Smooth muscle cell (in vitro differentiated cells): ENCODE measurements around the gene BEAN1. TPM values are rescaled to one million over a fixed set of nuclear protein-coding genes. Genes with fewer than 3 reads are reported as not detected.

Experiments used
- DNase-seq: peaks from one replicate; lab custom pipeline; 2025; ENCODE audit not compliant: unreplicated experiment; lab: John Stamatoyannopoulos, UW
- H2AFZ ChIP-seq: fragments of 200-600 bp; sonication (generic); 2 replicates; pipeline ENCODE4 v1.6.0; 2016; ENCODE audit warnings: antibody characterized with exemption, low read depth, mild to moderate bottlenecking
- H3F3A ChIP-seq: fragments of 200-600 bp; sonication (generic); 2 replicates; pipeline ENCODE4 v1.6.0; 2017; ENCODE audit warnings: antibody characterized with exemption, low read depth
- H3K27ac ChIP-seq: fragments of 200-600 bp; sonication (generic); 2 replicates; pipeline ENCODE4 v1.5.1; 2016; ENCODE audit warnings: low read depth, mild to moderate bottlenecking
- H3K27me3 ChIP-seq: fragments of 200-600 bp; sonication (generic); 2 replicates; pipeline ENCODE4 v1.6.1; 2016; ENCODE audit warnings: low read depth, mild to moderate bottlenecking
- H3K36me3 ChIP-seq: fragments of 200-600 bp; sonication (generic); 2 replicates; pipeline ENCODE4 v1.5.1; 2016; ENCODE audit warnings: low read depth
- H3K4me1 ChIP-seq: fragments of 200-600 bp; sonication (generic); 2 replicates; pipeline ENCODE4 v1.5.1; 2016; ENCODE audit warnings: low read depth
- H3K4me2 ChIP-seq: fragments of 200-600 bp; sonication (generic); 2 replicates; pipeline ENCODE4 v1.6.0; 2016; ENCODE audit warnings: mild to moderate bottlenecking
- H3K4me3 ChIP-seq: fragments of 200-600 bp; sonication (generic); 2 replicates; pipeline ENCODE4 v1.5.1; 2016; ENCODE audit warnings: mild to moderate bottlenecking
- H3K79me2 ChIP-seq: fragments of 200-600 bp; sonication (generic); 2 replicates; pipeline ENCODE4 v1.6.0; 2016; ENCODE audit warnings: low read depth, mild to moderate bottlenecking
- H3K9ac ChIP-seq: fragments of 200-600 bp; sonication (generic); 2 replicates; pipeline ENCODE4 v1.6.0; 2016; ENCODE audit warnings: low read depth
- H3K9me3 ChIP-seq: fragments of 200-600 bp; sonication (generic); replicated peaks from 2 replicates; pipeline ENCODE4 v1.5.1; 2016; ENCODE audit warnings: low read depth
- H4K20me1 ChIP-seq: fragments of 200-600 bp; sonication (generic); 2 replicates; pipeline ENCODE4 v1.6.0; 2016; ENCODE audit warnings: low read depth
- CTCF ChIP-seq: fragments of 200-600 bp; sonication (generic); IDR thresholded peaks from 2 replicates; pipeline ENCODE4 v1.5.1; 2017; ENCODE audit warnings: borderline replicate concordance, mild to moderate bottlenecking, antibody characterized with exemption; ENCODE audit not compliant: insufficient read depth, poor library complexity, severe bottlenecking
- WGBS: methylation state at CpG from one replicate; pipeline ENCODE4 v1.1.7; 2016; ENCODE audit warnings: low lambda C conversion rate; 5-methylcytosine and 5-hydroxymethylcytosine counted together
- polyA plus RNA-seq: library from polyadenylated mRNA; unstranded; fragments of >200 nt; fragmentation: Nextera tagmentation; extraction: Ambion mirVana; gene quantifications from 2 replicates; pipeline ENCODE4 v1.2.1, GENCODE V29; 2016
- total RNA-seq: library from RNA; depleted of rRNA; stranded (reverse); fragments of >200 nt; gene quantifications from 2 replicates; pipeline ENCODE4 v1.2.3, GENCODE V29; 2014

Gene BEAN1
- total and polyA plus RNA-seq, 2 experiments from 2014 or later = 0.94 to 4.9 TPM

DNA sequence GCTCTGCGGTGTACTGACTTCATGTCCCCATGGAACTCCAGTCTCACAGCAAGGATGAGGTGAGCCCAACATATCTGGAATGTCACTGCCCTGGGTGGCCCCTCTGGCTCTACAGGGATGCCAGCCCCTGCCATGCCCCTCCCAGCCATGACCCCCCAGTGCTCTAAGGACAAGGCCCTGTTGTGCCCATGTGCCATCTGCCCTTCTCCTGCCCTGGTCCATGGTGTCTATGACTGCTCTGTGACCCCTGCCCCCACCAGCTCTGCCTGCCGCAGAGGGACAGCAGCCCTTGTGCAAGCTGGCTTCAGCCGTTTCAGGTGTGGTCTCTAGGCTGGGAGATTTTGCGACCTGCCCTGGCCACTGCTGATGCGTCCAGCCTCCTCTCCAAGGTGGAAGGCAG, 82.5 kb downstream of the BEAN1 start:
- no peaks in the 10 kb centered on the region for H4K20me1 ChIP-seq
- H3K4me2 ChIP-seq = no peak overlapping the region
- no peak for DNase-seq
- WGBS = 97% methylated on average over 5 of the region's 5 CpGs
- no peaks in the 10 kb centered on the region for H3K79me2 ChIP-seq
- H3K9ac ChIP-seq = no peak overlapping the region
- H3K27ac ChIP-seq = no peak overlapping the region
- H3K27me3 ChIP-seq = no peaks in the 10 kb centered on the region
- no peak overlapping the region for H3K4me3 ChIP-seq
- H3K9me3 ChIP-seq = no peaks in the 10 kb centered on the region
- no peak overlapping the region for H2AFZ ChIP-seq
- H3K4me1 ChIP-seq = peaks cover 22% of the 10 kb centered on the region
- H3F3A ChIP-seq = no peaks in the 10 kb centered on the region
- no peaks in the 10 kb centered on the region for H3K36me3 ChIP-seq
- TF ChIP-seq CTCF = no peak

DNA sequence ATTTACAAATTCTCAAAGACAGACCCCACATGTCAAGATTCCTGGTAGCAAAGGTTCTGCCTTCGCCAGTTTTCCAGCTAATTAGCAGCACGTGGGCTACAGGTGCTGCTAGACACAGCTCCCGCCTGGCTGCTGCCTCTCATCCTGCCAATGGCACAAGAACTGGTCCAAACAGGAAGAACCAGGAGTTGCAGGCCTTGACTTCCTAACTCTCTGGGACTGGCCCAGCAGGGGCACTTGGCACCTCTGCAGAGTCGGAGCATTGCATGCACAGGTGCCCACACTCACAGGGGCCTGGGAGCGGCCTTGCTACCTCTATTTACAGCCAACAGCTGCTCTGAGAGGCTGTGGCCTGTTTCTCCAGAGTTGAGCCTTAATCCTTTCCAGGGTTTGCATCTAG, 83.2 kb downstream of the BEAN1 start:
- Histone ChIP-seq H3K9ac (no peak overlapping the region), H4K20me1 (no peaks in the 10 kb centered on the region), H3K27ac (no peak overlapping the region), H3K4me2 (no peak overlapping the region), H3K9me3 (no peaks in the 10 kb centered on the region), H3K79me2 (no peaks in the 10 kb centered on the region), H2AFZ (no peak overlapping the region), H3F3A (no peaks in the 10 kb centered on the region), H3K4me3 (no peak overlapping the region), H3K27me3 (no peaks in the 10 kb centered on the region), H3K36me3 (no peaks in the 10 kb centered on the region), H3K4me1 (peaks cover 22% of the 10 kb centered on the region)
- 89% methylated on average over 5 of the region's 5 CpGs for WGBS
- no peak for DNase-seq
- no peak for TF ChIP-seq CTCF

DNA sequence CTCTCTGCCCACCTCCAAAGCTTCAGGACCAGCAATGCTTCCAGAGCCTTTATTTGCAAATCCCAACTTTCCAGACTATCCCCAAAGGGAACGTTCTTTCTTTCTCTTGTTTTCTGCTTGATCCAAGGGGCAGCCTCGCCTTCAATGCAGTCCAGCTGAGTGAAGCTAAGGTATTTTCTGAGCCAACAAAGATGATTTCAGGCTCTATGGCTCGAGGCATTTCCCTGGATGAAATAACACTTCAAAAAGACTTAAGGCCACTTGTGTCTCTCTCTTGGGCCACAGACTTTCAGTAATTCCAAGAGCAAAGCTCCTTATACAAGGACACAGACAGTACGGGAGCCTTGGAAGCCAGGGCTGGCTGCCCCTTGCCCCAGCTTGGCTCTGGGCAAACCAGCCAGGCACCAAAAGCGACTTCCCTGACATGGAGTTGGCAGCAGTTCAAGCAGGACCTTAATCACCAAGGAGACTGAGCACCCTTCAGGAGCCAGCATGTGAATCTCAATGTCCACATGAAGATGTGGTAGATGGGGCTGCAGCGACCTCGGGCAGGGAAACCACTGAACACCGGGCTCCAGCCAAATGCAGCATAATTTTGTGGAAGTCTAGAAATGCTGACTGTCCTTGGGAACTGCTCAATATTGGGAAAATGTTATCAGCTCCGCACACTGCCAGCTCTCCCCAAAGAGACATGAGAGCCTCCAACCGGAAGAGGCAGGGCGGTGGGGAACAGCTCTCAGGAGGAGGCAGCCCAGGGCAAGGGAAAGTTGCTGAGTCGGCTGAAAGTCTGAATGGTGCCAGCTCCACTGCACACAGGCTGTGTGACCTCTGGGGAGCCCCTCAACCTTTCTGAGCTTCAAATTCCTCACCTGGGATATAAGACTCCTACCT, 83.9 kb downstream of the BEAN1 start:
- Histone ChIP-seq H3K9ac (peak overlapping the region; percentile 31), H3K27me3 (no peaks in the 10 kb centered on the region), H3F3A (no peaks in the 10 kb centered on the region), H3K9me3 (no peaks in the 10 kb centered on the region), H3K4me2 (peak overlapping the region; percentile 14), H3K4me3 (no peak overlapping the region), H3K27ac (peak overlapping the region; percentile 84), H3K79me2 (no peaks in the 10 kb centered on the region), H2AFZ (no peak overlapping the region), H3K4me1 (peaks cover 22% of the 10 kb centered on the region), H4K20me1 (no peaks in the 10 kb centered on the region), H3K36me3 (no peaks in the 10 kb centered on the region)
- no peak for DNase-seq
- 95% methylated on average over 12 of the region's 12 CpGs for WGBS
- TF ChIP-seq CTCF = no peak
